HG03521 (cell line): Measurements from ENCODE around the gene DNAJC18.

Experiments used
- ATAC-seq: cut with Tn5 transposase; IDR thresholded peaks from one replicate; pipeline ENCODE4 v1.9.1; 2021; ENCODE audit warnings: mild to moderate bottlenecking, moderate library complexity; ENCODE audit not compliant: unreplicated experiment

Gene DNAJC18

GRCh38 chr5:139374909-139375308, 64.4 kb downstream of the DNAJC18 start:
- no peak for ATAC-seq

GRCh38 chr5:139371482-139372435, 67.6 kb downstream of the DNAJC18 start:
- ATAC-seq = no peak

GRCh38 chr5:139369181-139369580, 70.1 kb downstream of the DNAJC18 start:
- ATAC-seq = no peak

- no peak for ATAC-seq
Observed at GRCh38 chr5:139368613-139369012, 70.7 kb downstream of the DNAJC18 start.

GRCh38 chr5:139364466-139364865, 74.9 kb downstream of the DNAJC18 start:
- ATAC-seq = no peak

GRCh38 chr5:139363937-139364336, 75.4 kb downstream of the DNAJC18 start:
- no peak for ATAC-seq

GRCh38 chr5:139361835-139362429, 77.4 kb downstream of the DNAJC18 start:
- no peak for ATAC-seq

- no peak for ATAC-seq
Observed at GRCh38 chr5:139360384-139360783, 78.9 kb downstream of the DNAJC18 start.
